ENCODE measurements around the gene KMT5B.

Gene KMT5B

DNA sequence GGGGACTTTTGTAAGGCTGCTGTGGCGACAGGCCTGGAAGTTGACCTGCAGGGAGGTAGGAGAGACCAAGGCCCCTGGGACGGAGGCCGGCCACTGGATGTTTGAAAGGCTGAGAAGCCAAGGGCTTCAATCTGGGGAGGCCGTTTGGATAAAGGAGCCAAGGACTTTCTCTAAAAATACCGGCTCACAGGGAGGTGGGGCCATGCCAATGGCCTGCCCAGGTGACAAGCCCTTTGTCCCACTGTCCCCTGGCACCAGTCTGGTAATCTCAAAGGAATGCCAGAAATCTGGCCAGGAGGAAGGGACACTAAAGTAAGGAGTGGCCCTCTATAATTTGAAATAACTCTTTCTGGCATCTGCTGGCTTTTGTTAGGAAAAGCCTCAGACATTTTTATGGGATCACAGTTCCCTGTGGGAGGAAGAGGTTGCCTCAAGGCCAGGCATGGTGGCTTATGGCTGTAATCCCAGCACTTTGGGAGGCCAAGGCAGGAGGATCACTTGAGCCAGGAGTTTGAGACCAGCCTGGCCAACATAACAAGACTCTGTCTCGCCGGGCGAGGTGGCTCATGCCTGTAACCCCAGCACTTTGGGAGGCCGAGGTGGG, 90.1 kb downstream of the KMT5B start:
- Histone ChIP-seq H2AFZ (ENCODE audit: low read depth, low read length) (no peak overlapping the region), H3K9me3 (ENCODE audit: control insufficient read depth, low read length) (no peaks in the 10 kb centered on the region), H3K4me3 (ENCODE audit: insufficient read depth in 1 of 2, low read depth in 1 of 2, low read length in 2 of 2) (no peak overlapping the region), H3K23ac (ENCODE audit: low read length in 2 of 2) (no peak overlapping the region), H2BK15ac (ENCODE audit: low read depth, poor library complexity, severe bottlenecking) (no peak overlapping the region), H3K4me2 (ENCODE audit: low read length, poor library complexity, severe bottlenecking) (no peak overlapping the region), H2BK120ac (ENCODE audit: low read depth, low read length) (no peak overlapping the region), H3K79me1 (replicated peaks; ENCODE audit: low read length, poor library complexity, severe bottlenecking) (peaks cover 4% of the 10 kb centered on the region), H2BK5ac (ENCODE audit: low read depth, low read length, poor library complexity, severe bottlenecking) (no peak overlapping the region), H3K4ac (ENCODE audit: low read depth in 1 of 2, low read length in 2 of 2) (peak overlapping the region in 1 of 2 experiments; percentile 19), H3K14ac (ENCODE audit: low read length in 2 of 2) (no peak overlapping the region), H3K36me3 (ENCODE audit: control insufficient read depth in 1 of 2, insufficient read depth in 2 of 2, low read depth in 1 of 2, low read length in 2 of 2) (no peaks in the 10 kb centered on the region), H3K4me1 (ENCODE audit: control insufficient read depth, insufficient read depth, low read depth, low read length) (peaks cover 23% of the 10 kb centered on the region), H3K27ac (ENCODE audit: low read length, poor library complexity, severe bottlenecking) (no peak overlapping the region), H2BK12ac (ENCODE audit: low read length in 2 of 2) (peak overlapping the region in 1 of 2 experiments; percentile 17), H3K27me3 (ENCODE audit: control insufficient read depth in 1 of 2, insufficient read depth in 1 of 2, low read length in 2 of 2) (no peaks in the 10 kb centered on the region), H3K9ac (ENCODE audit: low read length) (no peak overlapping the region), H4K91ac (ENCODE audit: low read length) (peak overlapping the region; percentile 31), H3K18ac (ENCODE audit: low read depth in 1 of 2, low read length in 2 of 2) (no peak overlapping the region), H2AK5ac (ENCODE audit: low read length, severe bottlenecking) (peak overlapping the region; percentile 61), H4K8ac (ENCODE audit: low read length) (no peak overlapping the region)
- 89% methylated on average over 9 of the region's 9 CpGs for WGBS
- no peak for DNase-seq

DNA sequence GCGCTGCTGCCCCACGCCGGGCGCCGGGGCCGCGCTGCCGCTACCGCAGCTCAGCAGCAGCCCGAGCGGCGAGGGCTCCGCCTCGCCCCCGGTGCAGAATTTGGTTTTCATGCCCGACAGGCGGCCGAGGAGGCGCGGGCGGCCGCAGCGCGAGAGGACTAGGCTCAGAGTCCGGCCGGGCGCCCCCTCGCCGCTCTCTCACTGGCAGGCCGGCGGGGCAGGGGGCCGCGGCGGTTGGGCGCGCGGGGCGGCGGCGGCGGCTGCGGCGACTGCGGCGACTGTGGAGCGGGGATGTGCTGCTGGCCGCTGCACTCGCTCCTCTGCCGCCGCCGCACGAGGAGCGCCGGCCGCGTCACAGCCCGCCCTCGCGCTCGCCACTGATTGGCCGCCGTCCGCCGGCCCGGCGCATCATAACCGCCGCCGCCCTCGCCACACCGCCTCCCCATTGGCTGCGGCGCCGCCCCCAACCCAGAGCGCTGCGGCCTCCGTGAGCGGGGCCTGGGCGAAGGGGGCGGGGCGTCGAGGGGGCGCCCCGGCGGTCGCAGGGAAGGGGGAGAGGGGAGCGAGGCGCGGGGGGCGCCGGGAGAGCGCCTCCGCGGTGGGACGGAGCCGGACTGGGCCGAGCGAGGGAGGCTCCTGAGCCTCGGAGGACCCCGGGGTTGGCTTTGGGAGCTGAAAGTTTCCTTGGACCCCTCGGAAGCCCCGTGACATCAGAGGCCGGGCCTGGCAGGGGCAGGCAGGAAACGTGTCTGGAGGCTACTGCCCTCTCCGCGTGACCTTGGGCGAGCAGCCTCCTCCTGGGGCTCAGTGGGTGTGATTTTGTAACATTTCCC, 91.8 kb downstream of the KMT5B start, which contains the start of gene CHKA:
CHKA (minus strand) TSS at position 322 of the 833 bp plus-strand sequence; CDS start at position 111, 211 bp downstream.
- Histone ChIP-seq H3K27ac (ENCODE audit: low read length, poor library complexity, severe bottlenecking) (peak within 1 kb of the TSS; percentile 67), H3K23ac (ENCODE audit: low read length in 2 of 2) (peak within 1 kb of the TSS; percentile 0 to 87), H2BK12ac (ENCODE audit: low read length in 2 of 2) (peak within 1 kb of the TSS; percentile 98 to 100), H4K8ac (ENCODE audit: low read length) (peak within 1 kb of the TSS; percentile 83), H4K91ac (ENCODE audit: low read length) (peak within 1 kb of the TSS; percentile 90), H2BK5ac (ENCODE audit: low read depth, low read length, poor library complexity, severe bottlenecking) (peak within 1 kb of the TSS; percentile 77), H3K79me1 (replicated peaks; ENCODE audit: low read length, poor library complexity, severe bottlenecking) (peaks cover 5% of the 10 kb centered on the region), H3K36me3 (ENCODE audit: control insufficient read depth in 1 of 2, insufficient read depth in 2 of 2, low read depth in 1 of 2, low read length in 2 of 2) (peaks cover 0 to 2% of the 10 kb centered on the region in 2 experiments), H3K14ac (ENCODE audit: low read length in 2 of 2) (peak within 1 kb of the TSS; percentile 26 to 96), H3K18ac (ENCODE audit: low read depth in 1 of 2, low read length in 2 of 2) (peak within 1 kb of the TSS; percentile 80 to 96), H2AFZ (ENCODE audit: low read depth, low read length) (peak within 1 kb of the TSS; percentile 80), H2BK15ac (ENCODE audit: low read depth, poor library complexity, severe bottlenecking) (peak within 1 kb of the TSS; percentile 100), H3K4me3 (ENCODE audit: insufficient read depth in 1 of 2, low read depth in 1 of 2, low read length in 2 of 2) (peak within 1 kb of the TSS; percentile 85 to 88), H2AK5ac (ENCODE audit: low read length, severe bottlenecking) (peak within 1 kb of the TSS; percentile 78), H3K4ac (ENCODE audit: low read depth in 1 of 2, low read length in 2 of 2) (peak within 1 kb of the TSS; percentile 37 to 99), H3K27me3 (ENCODE audit: control insufficient read depth in 1 of 2, insufficient read depth in 1 of 2, low read length in 2 of 2) (no peaks in the 10 kb centered on the region), H3K4me1 (ENCODE audit: control insufficient read depth, insufficient read depth, low read depth, low read length) (peaks cover 15% of the 10 kb centered on the region), H2BK120ac (ENCODE audit: low read depth, low read length) (peak within 1 kb of the TSS; percentile 91), H3K4me2 (ENCODE audit: low read length, poor library complexity, severe bottlenecking) (peak within 1 kb of the TSS; percentile 92), H3K9me3 (ENCODE audit: control insufficient read depth, low read length) (no peaks in the 10 kb centered on the region), H3K9ac (ENCODE audit: low read length) (peak within 1 kb of the TSS; percentile 94)
- DNase-seq = peak; percentile 94
- under 1% methylated on average over 70 of the region's 107 CpGs for WGBS

DNA sequence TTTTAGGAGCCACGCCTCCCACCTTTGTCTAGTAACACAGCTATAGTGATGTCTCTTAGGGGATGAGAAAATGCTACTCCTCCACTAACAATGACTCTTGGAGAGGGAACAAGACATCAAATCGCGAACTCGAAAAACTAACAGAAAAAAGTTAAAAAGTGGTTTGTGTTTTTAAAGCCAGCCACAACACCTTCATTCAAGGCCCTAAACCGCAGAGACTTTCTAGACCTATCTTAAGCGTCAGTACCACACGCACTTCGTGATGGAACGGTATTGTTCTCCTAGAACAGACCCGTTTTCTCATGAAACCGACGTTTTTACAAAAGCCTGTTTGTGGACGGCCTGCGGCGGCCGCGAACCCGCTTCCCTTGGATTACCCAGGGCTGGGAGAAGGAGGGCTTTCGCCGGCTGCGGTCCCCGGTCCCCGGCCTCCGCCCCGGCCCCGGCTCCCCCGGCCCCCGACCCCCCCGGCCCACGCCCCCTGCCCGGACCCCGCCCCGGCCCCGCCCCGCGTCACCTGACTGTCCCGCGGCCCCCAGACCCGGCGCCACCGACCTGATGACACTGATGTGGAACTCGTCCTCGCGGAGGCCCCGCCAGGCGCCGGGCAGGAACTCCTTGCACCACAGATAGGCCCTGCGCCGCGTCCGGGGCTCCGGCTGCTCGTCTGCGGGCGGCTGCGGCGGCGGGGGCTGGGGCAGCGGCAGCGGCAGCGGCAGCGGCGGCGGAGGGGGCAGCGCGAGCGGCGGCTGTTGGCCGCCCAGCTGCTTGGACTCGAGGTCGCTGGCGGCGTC, 92.6 kb downstream of the KMT5B start:
- Histone ChIP-seq H3K36me3 (ENCODE audit: control insufficient read depth in 1 of 2, insufficient read depth in 2 of 2, low read depth in 1 of 2, low read length in 2 of 2) (peaks cover 4% of the 10 kb centered on the region in 2 experiments), H2BK120ac (ENCODE audit: low read depth, low read length) (no peak overlapping the region), H2BK15ac (ENCODE audit: low read depth, poor library complexity, severe bottlenecking) (peak overlapping the region; percentile 89), H2AFZ (ENCODE audit: low read depth, low read length) (peak overlapping the region; percentile 21), H3K4ac (ENCODE audit: low read depth in 1 of 2, low read length in 2 of 2) (peak overlapping the region; percentile 37 to 61), H3K4me2 (ENCODE audit: low read length, poor library complexity, severe bottlenecking) (peak overlapping the region; percentile 78), H3K18ac (ENCODE audit: low read depth in 1 of 2, low read length in 2 of 2) (peak overlapping the region; percentile 80 to 90), H3K14ac (ENCODE audit: low read length in 2 of 2) (peak overlapping the region; percentile 26 to 58), H2AK5ac (ENCODE audit: low read length, severe bottlenecking) (no peak overlapping the region), H3K9me3 (ENCODE audit: control insufficient read depth, low read length) (no peaks in the 10 kb centered on the region), H3K79me1 (replicated peaks; ENCODE audit: low read length, poor library complexity, severe bottlenecking) (peaks cover 7% of the 10 kb centered on the region), H3K4me1 (ENCODE audit: control insufficient read depth, insufficient read depth, low read depth, low read length) (peaks cover 15% of the 10 kb centered on the region), H3K4me3 (ENCODE audit: insufficient read depth in 1 of 2, low read depth in 1 of 2, low read length in 2 of 2) (peak overlapping the region; percentile 85 to 88), H4K8ac (ENCODE audit: low read length) (peak overlapping the region; percentile 24), H3K9ac (ENCODE audit: low read length) (peak overlapping the region; percentile 92), H3K27ac (ENCODE audit: low read length, poor library complexity, severe bottlenecking) (no peak overlapping the region), H2BK5ac (ENCODE audit: low read depth, low read length, poor library complexity, severe bottlenecking) (no peak overlapping the region), H2BK12ac (ENCODE audit: low read length in 2 of 2) (no peak overlapping the region), H4K91ac (ENCODE audit: low read length) (no peak overlapping the region), H3K27me3 (ENCODE audit: control insufficient read depth in 1 of 2, insufficient read depth in 1 of 2, low read length in 2 of 2) (no peaks in the 10 kb centered on the region), H3K23ac (ENCODE audit: low read length in 2 of 2) (peak overlapping the region in 1 of 2 experiments; percentile 84)
- peak; percentile 58 for DNase-seq
- under 1% methylated on average over 40 of the region's 73 CpGs for WGBS
